ENCODE data around the gene SFT2D1.

- no peak for TF ChIP-seq POLR2A (IDR thresholded peaks at IDR 0.05)
- no peak for TF ChIP-seq CTCF (IDR thresholded peaks at IDR 0.05)
Observed at GRCh38 chr6:166296035-166296883, 46.1 kb downstream of the SFT2D1 start.

All from breast epithelium (tissue), 3 donors.